HG02588 (cell line): ENCODE measurements around the gene HEXIM1.

Experiments used
- ATAC-seq: cut with Tn5 transposase; IDR thresholded peaks from one replicate; pipeline ENCODE4 v1.9.1; 2021; ENCODE audit warnings: mild to moderate bottlenecking, moderate library complexity; ENCODE audit not compliant: unreplicated experiment

The HEXIM1 gene, protein sequence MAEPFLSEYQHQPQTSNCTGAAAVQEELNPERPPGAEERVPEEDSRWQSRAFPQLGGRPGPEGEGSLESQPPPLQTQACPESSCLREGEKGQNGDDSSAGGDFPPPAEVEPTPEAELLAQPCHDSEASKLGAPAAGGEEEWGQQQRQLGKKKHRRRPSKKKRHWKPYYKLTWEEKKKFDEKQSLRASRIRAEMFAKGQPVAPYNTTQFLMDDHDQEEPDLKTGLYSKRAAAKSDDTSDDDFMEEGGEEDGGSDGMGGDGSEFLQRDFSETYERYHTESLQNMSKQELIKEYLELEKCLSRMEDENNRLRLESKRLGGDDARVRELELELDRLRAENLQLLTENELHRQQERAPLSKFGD

DNA sequence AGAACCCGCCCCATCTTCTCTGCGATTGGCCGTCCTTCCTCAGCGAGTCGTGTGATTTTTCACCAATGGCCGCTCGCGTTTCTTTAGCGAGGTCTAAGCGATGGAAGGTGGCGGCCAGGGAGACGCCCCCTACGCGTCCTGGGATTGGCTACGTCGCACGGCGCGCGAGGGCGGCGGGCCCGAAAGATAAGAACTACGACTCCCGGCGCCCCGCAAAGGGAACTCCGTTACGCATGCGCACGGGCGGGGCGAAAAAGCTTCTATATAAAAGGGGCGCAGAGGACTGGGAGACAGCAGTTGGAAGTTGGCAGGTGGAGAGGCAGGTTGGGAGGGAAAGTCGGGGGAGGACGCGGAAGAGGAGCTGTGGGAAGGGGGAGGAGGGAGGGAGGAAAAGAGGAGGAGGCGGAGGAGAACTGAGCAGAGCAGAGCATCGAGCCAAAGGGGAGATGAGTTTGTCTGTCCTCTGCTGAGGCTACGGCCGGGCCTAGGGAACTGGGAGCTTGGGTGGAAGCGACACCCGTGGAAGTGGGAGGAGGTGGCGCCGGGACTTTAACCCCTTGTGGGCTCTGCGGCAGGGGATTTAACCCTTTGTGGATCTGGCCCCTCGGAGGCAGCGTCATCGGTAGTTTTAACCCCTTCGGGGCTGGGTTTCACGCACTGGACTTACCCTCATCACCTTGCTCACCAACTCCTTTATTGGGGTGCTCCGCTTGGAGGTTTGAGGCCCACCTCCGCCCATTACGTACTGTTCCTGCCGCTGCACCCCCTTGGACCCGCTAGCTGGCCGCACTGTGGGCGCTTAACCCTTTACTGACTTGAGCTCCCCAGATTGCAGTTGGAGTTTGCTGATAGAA, at the start of gene HEXIM1:
TSS of gene HEXIM1 (plus strand) at position 293 of the 854 bp plus-strand sequence. CDS start 716 bp downstream, outside the sequence.
- ATAC-seq: peak; percentile 62

DNA sequence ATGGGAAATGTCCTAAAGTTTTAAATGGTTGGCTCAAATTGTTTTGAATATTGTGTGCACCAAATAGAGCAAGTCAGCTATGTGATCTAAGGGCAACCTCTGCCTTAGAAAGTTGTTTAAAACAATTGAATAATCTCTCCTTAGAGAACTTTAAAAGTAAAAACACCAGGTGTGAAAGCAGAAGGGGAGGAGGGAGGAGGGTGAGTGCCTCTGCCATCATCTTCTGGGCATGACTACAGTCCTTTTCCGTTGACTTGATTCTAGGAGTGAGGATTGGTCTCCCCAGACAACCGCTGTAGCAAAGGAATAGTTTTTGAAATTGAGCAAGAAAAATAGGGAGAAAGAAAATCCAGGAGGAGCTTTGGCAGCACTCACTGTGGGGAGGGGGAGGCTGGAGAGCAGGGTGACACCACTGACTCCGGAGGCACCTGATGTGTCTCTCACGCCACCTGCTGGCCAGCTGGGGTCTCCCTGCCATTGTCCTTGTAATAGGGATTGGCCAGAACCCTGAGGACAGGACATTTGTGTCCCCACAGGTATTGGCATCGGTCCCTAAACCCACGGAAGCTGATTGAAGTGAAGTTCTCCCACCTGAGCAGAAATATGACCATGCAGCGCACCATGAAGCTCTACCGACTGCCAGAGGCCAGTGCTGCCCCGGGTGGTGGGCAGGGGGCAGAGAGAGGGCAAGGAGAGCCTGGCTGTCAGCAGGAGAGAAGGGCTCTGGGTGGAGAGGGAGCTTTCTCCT, 49.2 kb upstream of the HEXIM1 start:
- no peak for ATAC-seq

DNA sequence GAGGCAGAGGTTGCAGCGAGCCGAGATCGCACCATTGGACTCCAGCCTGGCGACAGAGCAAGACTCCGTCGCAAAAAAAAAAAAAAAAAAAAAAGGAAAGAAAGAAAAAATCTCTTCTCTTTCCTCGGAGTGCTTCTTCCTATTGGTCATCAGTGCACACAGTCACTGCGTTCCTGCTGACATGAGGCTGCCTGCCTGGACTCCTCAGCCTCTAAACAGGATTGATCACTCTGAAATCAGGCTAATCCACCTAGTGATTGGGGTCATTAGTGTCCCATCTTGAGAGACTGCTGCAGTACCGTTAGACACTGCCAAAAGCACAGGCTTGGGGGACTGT, 46.8 kb upstream of the HEXIM1 start:
- ATAC-seq: no peak

DNA sequence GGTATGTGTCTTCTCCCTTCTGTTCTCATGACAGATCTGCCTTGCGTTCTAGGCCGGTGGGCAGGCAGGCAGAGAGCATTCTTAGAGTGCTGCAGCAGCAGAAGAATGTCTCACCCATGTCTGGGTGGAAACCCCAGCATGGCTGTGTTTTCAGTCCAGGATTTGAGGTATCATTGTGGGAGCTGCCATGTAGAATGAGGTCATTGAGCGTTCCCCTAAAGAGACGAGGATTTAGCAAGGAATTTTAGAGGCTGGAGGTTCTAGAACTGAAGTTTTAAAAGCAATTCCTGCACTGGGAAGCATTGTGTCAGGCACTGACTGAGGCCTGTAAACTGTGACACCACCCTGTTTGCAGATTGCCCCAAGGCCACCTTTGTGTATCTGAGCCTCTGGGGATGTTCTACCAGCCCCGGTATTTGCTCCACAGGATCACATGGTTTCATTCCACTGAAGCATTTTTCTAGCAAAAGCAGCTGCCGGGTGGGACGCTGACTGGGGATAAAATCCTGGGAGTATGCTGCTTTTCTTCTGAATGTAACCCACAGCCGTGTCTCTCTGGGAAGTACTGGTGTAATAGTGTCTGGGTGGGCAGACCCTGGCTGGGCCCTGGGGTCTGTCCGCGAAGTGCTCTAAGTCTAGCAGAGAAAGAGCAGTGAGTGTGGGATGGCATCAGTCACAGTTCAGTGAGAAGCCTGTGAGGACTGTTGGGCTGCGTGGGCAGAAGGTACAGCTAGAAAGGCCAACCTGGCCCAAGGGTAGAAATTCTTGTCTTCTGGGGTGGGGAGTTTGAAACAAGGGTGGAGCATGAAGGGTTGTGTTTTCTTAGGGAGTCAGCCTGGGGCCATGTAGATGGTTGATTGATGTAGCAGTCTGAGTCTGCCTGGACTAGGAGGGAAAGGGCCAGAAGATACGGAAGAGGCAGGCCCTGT, 46.1 kb upstream of the HEXIM1 start:
- no peak for ATAC-seq

DNA sequence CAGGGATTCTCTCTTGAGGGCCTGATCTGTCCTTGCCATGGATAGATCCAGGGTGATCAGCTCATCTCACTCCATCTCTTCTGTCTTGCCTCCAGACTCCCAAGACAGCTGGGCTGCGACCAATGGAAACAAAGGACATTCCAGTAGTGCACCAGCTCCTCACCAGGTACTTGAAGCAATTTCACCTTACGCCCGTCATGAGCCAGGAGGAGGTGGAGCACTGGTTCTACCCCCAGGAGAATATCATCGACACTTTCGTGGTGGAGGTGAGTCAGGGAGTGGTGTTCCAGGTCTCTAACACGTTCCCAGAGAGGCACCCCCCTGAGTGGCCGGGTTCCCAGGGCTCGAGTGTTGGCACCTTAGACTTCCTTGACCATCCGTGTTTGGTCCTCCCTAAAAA, 45.4 kb upstream of the HEXIM1 start:
- ATAC-seq: no peak

DNA sequence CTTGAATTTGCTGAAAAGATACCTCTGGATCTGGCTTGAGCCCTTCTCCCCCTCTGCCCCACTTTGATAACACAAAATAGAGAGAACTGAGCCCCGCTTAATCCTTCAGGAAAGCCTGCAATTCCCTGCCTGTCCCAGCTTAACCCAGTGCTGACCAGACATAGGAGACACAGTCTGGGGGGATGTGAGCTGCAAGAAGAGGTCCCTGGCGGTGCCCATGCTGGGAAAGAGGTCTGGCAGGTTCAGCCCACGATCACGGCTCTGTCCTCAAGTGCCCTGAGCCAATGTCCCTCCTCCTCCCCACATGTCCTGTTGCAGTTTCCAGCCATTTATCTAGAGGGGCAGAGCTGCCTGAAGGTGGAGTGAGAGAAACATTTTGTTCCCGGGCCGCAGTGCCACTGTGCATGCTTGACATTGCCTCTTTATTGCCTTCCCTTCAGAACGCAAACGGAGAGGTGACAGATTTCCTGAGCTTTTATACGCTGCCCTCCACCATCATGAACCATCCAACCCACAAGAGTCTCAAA, 44.9 kb upstream of the HEXIM1 start:
- no peak for ATAC-seq

DNA sequence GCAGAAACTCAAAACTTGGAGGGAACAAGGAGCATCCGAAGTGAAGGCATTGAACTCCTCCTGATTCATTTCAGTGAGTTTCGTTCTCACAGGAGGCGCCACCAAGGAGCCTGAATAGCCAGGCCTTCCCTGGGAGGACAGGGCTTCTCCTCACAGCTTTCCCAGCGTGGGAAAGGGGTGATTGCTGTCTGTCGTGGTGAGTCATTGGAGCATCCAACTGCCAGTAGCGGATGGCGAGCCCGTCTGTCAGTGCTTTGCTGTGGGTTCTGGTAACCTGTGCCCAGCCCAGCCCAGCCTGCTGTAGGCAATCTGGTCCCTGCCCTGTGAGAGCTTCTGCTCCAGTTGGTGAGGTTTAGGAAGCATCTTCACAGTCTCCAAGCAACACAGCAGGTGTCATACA, 44.2 kb upstream of the HEXIM1 start:
- ATAC-seq: no peak

DNA sequence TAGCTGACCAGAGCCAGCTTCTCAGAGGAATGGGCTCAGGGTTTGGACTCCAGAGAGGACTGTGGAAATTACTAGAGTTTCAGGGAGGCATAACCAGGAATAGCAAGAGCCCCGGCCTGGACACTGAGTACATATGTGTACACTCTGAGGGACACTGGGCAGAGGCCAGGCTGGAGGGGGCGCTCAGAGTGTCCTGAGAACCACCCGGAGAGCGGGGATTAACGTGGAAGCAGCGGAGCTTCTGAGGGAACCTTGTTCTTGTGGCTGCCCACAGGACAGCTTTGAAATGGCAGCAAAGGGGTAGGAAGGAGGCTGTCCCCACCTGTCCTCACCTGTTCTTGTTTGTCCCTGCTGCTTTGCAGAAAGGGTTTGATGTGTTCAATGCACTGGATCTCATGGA, 43.8 kb upstream of the HEXIM1 start:
- ATAC-seq: no peak

DNA sequence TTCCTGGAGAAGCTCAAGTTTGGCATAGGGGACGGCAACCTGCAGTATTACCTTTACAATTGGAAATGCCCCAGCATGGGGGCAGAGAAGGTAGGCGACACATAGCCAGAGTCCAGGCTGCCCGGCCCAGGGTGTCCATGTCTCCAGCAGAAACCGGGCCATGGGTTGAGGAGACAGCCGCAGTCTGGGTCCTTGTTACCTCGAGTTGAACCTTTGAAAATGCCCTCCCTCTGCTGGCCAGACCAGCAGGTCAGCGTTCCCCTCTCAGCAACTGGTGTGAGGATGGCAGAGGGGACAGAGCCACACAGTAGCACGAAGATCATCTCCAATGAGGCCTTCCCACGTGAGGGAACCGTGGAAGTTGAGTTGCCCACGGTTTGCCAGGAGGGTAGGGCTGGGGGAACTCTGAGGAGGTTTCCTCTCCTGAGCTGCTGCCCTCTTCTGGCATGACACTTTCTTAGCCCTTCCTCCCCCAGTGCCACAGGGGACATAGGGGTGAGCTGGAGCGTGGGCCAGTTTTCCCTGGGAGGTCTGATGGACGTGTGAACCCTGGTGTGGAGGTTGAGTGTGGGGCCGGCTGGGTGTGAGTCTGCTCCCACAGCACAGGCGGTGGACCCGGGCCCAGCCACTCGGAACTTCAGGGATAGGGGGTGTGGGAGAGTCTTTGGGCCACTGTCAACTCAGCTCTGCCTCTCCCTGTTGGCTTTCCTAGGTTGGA, 43.2 kb upstream of the HEXIM1 start:
- no peak for ATAC-seq

DNA sequence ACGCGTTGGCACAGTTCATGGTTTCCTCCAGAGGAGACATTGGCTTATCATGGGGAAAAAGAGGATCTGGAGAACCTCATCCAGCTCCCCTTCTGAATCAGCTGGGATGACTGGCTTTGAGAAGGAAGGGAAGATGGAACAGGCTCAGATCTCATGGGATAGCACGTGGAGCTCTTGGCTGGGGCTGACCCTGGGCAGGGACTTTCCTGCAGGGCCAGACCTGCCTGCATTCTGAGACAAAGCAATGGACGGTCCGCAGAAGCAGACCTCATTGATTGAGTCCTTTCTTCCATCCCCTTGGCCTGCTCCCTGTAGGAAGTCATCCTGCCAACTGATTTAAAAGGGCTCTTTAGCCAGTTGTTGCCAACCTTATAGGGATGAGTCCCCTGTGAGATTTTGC, 42.2 kb upstream of the HEXIM1 start:
- ATAC-seq: no peak

DNA sequence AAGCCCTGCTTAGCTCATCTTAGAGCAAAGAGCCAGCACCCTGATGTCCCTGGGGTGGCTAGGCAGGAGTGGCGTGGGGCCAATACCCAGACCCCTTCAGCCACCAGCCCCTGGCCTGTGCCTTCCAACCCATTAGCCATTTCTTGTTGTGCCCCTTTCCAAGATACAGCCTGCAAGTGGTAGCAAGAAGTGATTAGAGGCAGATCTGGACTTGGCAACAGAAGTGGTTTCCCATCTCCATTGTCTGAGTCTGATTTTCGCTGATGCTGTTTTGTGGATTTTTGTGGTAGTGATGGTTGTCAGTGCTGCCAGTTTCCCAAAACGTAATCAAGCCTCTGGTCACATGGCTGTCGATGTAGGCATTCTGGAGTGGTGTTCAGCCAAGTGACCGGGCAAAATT, 41.7 kb upstream of the HEXIM1 start:
- no peak for ATAC-seq

DNA sequence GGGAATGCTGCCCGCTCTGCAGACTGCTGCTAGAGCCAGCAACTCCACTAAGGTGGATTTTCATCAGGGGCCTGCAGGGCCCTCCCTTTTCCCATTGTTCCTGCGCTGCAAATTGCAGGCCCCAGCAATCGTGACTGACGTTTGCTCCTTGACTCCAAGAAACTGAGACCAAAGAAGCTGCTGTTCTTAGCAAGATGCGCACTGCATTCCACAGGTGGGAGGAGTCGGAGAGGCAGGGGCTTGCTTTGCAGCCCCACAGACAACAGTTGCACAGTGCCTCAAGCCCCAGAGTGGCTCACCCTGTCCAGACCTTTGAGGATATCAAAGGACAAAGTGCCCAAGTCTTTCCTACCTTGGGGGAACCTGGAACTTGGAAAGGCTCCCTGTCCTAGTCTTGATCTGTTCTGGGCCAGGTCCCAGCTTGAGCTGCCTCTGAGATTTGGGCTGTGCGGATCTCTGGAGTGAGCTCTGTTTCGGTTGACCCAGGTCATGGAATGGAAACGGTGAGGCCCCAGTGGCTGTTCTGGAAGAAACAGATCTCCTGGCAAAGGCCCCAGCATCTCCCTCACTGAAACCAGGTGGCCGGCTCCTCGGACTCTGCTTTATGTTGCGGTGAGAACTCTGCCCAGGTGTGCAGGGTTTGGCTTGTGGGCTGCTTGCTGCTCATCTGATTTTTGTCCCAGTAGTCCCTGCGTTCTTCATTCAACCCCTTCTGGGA, 40.8 kb upstream of the HEXIM1 start:
- no peak for ATAC-seq

DNA sequence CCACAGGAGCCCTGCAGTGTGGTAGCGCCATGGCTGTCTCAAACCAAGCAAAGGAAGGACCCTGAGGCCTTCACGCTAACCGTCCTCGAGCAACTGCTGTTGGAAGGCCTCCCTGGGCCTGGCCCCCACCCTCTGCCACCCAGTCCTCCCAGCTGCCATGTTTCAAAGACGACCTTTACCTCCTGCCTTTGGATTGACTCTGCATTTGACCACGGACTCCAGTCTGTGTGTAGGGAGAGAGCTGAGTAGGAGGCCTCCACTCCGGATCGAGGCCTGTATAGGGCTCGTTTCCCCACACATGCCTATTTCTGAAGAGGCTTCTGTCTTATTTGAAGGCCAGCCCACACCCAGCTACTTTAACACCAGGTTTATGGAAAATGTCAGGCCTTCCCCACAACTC, 40.2 kb upstream of the HEXIM1 start:
- ATAC-seq: no peak

DNA sequence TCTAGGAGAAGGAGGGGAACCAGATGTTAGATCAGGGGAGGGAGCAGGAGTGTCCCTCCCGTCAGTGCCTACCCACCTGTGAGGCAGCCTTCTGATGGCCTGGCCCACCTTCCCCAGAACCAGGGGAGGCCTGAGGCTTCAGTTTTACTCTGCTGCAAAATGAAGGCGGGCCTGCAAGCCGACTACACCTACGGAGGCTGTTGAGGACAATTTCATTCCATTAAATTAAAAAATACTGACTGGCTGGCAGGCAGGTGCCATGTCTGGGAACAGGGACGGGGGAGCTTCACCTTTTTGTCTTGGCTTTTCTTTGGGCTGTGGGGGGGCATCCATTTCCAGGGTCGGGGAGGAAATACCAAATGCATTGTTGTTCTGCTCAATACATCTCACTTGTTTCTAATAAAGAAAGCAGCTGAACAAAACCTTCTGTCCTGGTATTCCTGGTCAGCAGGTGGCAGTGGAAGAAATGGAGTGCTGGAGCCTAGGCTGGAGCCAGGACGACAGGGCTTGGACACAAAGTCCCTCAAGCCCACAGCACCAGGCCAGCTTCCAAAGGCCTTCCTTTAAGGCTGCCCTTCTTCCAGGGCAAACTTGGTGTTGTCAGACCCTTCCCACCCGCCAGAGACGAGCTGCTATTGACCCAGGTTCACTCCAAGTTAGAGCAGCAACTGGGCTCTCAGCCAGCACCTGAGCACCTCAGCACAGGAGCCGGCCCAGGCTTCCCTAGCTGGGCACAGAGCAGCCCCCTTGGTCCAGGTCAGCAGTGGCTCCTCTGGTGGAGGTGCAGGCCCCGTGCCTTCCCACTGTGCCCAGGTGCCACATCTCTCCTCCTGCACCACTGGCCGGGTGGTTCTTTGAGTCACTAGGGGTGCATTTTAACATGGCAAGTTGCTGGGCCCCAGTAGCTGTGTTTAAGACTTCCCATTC, 39.4 kb upstream of the HEXIM1 start:
- no peak for ATAC-seq

DNA sequence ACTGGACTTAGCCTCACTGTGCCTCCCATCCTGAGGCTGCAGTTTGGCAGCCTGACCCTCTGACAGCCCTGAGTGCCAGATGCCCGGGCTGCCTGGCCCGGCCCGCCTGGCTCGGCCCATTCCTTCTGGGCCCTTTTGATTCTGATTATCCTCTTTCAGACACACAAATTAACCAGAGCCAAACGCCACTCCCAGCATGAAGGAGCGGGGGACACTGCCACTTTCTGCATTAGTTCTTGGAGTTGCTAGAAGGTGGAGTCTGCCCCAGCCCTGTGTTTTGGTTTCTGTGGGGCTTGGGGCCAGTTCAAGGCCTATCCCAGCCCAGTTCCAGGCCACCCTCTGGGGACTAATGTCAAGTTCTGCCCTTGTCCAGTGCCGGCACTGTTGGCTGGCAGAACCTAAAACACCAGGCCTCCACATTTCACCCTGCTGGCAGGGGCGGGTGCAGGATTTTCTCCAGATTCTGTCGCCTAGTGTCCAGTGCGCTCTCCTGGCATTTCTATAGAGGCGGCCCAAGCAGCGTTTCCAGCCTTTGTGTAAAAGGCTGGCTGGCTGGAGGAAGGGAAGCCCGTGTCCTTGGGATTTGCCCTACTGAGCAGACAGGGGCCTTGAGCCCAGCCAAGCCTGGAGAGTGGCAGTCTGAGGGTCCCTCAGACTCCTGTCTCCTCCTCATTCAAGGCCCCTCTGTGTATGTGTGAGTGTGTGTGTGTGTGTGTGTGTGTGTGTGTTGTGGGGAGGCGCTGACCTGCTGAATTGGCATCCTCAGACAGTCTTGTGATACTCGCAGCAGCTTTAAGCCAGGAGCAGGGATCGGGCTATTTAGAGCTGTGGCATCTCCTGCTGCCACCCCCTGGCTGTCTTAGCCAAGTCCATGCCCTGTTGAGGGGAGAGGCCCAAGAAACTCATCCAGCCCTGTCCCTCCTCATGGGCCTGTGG, 37.3 kb upstream of the HEXIM1 start:
- ATAC-seq: no peak

DNA sequence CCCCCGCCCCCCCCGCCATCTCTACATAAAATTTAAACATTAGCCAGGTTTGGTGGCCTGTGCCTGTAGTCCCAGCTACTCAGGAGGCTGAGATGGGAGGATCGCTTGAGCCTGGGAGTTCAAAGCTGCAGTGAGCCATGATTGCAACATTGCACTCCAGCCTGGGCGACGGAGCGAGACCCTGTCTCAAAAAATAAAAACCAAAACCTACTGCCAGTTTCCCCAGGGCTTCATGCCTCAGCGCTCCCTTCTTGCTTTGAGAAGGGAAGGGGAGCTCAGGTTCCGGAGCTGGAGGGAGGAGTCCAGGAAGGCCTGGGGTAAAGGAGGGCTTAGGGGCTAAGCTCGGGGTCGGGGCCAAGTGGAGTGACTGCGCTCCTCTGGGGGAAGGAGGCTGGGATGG, 36.4 kb upstream of the HEXIM1 start:
- ATAC-seq: no peak
